Upper lobe of right lung (tissue), 1 donor: ENCODE measurements around the gene TEX53. TPM values are rescaled to one million over a fixed set of nuclear protein-coding genes. Genes with fewer than 3 reads are reported as not detected.

Experiments
- ATAC-seq: fragments of 200-7000 bp; cut with Tn5 transposase; one replicate; pipeline ENCODE4 v1.9.1; 2020; ENCODE audit warnings: mild to moderate bottlenecking, moderate library complexity
- DNase-seq: peaks from one replicate; pipeline ENCODE4 v3.0.0-alpha.2; 2020
- H3K27ac ChIP-seq: fragments of 200-600 bp; one replicate; pipeline ENCODE4 v1.8.0; 2022
- H3K27me3 ChIP-seq: fragments of 200-600 bp; one replicate; pipeline ENCODE4 v1.8.0; 2022; ENCODE audit warnings: mild to moderate bottlenecking
- H3K36me3 ChIP-seq: fragments of 200-600 bp; one replicate; pipeline ENCODE4 v1.8.0; 2022
- H3K4me1 ChIP-seq: fragments of 200-600 bp; one replicate; pipeline ENCODE4 v1.8.0; 2022
- H3K4me3 ChIP-seq: fragments of 200-600 bp; one replicate; pipeline ENCODE4 v1.8.0; 2022; ENCODE audit warnings: mild to moderate bottlenecking
- H3K9me3 ChIP-seq: fragments of 200-600 bp; one replicate; pipeline ENCODE4 v1.8.0; 2022
- CTCF ChIP-seq: fragments of 200-600 bp; IDR thresholded peaks from one replicate; pipeline ENCODE4 v1.8.0; 2022; ENCODE audit warnings: antibody characterized with exemption
- intact Hi-C: fragments of 100-400 bp; cut with DNase I; formaldehyde crosslinking; loops from one replicate; pipeline ENCODE4 v1.11.0; 2022
- total RNA-seq: library from RNA; stranded (reverse); fragmentation: NEBNext Ultra II Directional; extraction: Animal tissue kit (Norgen Biotek cat#: 25700); gene quantifications from one replicate; pipeline ENCODE4 v1.2.1, GENCODE V29; 2021
- donor health status: DM: no; HTN: yes; CAD: no; lungs with severe emphysema.

The TEX53 gene
- total RNA-seq, 1 donor from 2014 or later = not detected

- H3K9me3 ChIP-seq = no peaks in the 10 kb centered on the region
- intact Hi-C loops = no loop called here
- no peak for TF ChIP-seq CTCF
- no peaks in the 10 kb centered on the region for H3K27me3 ChIP-seq
- ATAC-seq (no peak), DNase-seq (no peak)
- H3K4me3 ChIP-seq = no peak overlapping the region
- H3K27ac ChIP-seq = no peak overlapping the region
- no peaks in the 10 kb centered on the region for H3K36me3 ChIP-seq
- no peaks in the 10 kb centered on the region for H3K4me1 ChIP-seq
These were observed 29.4 kb upstream of the TEX53 start for GRCh38 chr9:114687034-114687433.

DNA sequence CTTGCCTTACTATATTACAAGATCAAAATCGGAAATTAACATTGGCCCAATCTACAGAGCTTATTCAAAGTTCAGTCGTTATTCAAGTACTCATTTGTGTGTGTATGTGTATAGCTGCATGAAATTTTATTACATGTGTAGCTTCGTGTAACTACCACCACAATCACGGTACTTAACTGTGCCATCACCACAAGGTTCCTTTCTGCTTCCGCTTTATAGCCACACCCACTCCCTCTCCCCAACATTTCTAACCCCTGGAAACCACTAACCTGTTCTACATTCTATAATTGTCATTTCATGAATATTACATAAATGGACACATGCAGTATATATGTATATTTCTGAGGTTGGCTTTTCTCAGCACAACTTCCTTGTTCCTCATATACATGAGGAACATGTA, 28.3 kb upstream of the TEX53 start:
- Histone ChIP-seq H3K9me3 (no peaks in the 10 kb centered on the region), H3K36me3 (no peaks in the 10 kb centered on the region), H3K4me3 (no peak overlapping the region), H3K27ac (no peak overlapping the region), H3K27me3 (no peaks in the 10 kb centered on the region), H3K4me1 (no peaks in the 10 kb centered on the region)
- DNase-seq (no peak), ATAC-seq (no peak)
- no peak for TF ChIP-seq CTCF
- intact Hi-C loops = no loop called here

- intact Hi-C loops = no loop called here
- Histone ChIP-seq H3K36me3 (no peaks in the 10 kb centered on the region), H3K27ac (no peak overlapping the region), H3K9me3 (no peaks in the 10 kb centered on the region), H3K4me1 (no peaks in the 10 kb centered on the region), H3K4me3 (no peak overlapping the region), H3K27me3 (no peaks in the 10 kb centered on the region)
- ATAC-seq (no peak), DNase-seq (no peak)
- TF ChIP-seq CTCF = no peak
These were observed 26.4 kb upstream of the TEX53 start for GRCh38 chr9:114684036-114684435.

GRCh38 chr9:114682846-114683245, 25.2 kb upstream of the TEX53 start:
- no peak for ATAC-seq
- intact Hi-C loops = no loop called here
- H3K27me3 ChIP-seq = no peaks in the 10 kb centered on the region
- TF ChIP-seq CTCF = no peak
- no peaks in the 10 kb centered on the region for H3K36me3 ChIP-seq
- DNase-seq = no peak
- H3K27ac ChIP-seq = no peak overlapping the region
- no peaks in the 10 kb centered on the region for H3K9me3 ChIP-seq
- no peaks in the 10 kb centered on the region for H3K4me1 ChIP-seq
- H3K4me3 ChIP-seq = no peak overlapping the region

GRCh38 chr9:114681594-114682332, 24.2 kb upstream of the TEX53 start, which contains the start of gene TEX48:
Gene TEX48, minus strand, starts transcription at chr9:114682192. Its CDS starts 10,469 bp downstream, at chr9:114671723.
- no peaks in the 10 kb centered on the region for H3K4me1 ChIP-seq
- no peaks in the 10 kb centered on the region for H3K27me3 ChIP-seq
- no peak within 1 kb of the TSS for H3K27ac ChIP-seq
- ATAC-seq = peak; percentile 95
- H3K36me3 ChIP-seq = no peaks in the 10 kb centered on the region
- no peaks in the 10 kb centered on the region for H3K9me3 ChIP-seq
- intact Hi-C loops = no loop called here
- DNase-seq = no peak
- peak; percentile 66 for TF ChIP-seq CTCF
- H3K4me3 ChIP-seq = no peak within 1 kb of the TSS
